ENCODE data around the gene SLF2. TPM values are rescaled to one million over a fixed set of nuclear protein-coding genes. Genes with fewer than 3 reads are reported as not detected.

SLF2 gene
- total RNA-seq, 1 experiment from 2014 or later, result 23.1 TPM

DNA sequence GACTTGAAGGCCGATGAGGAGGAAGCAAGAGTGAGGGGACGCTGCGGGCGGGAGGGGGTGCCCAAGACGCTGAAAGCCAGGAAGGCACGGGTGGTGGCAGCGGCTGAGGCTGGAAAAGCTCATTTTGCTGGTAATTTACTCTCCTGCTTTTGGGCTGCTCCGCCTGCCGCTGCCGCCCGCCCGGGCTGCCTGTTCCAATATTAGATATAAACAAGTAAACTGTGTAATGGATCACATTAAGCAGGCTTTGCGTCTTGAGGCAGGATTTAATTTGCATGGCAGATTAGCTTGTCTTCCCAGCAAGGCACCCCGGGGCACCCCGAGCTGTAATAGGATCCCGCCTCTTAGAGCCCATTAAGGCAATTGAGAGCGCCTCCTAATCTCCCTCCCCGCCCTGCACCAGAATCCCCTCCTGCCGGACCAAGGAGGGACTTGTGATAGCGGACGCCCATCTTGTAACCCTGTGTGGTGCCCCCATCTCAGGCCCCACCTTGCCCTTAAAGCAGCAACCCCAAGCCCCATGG, 46.1 kb upstream of the SLF2 start:
- no peak overlapping the region for H4K91ac ChIP-seq (ENCODE audit: insufficient read length, low read depth, low read length)
- H2BK12ac ChIP-seq (ENCODE audit: insufficient read length, low read depth, low read length), result no peak overlapping the region
- H3K14ac ChIP-seq (ENCODE audit: insufficient read depth, low read length), result no peak overlapping the region
- H2BK120ac ChIP-seq (ENCODE audit: low read depth, low read length, poor library complexity, severe bottlenecking), result no peak overlapping the region
- DNase-seq, result peak; percentile 75
- H3T11ph ChIP-seq (ENCODE audit: low read length), result no peak overlapping the region
- H2BK5ac ChIP-seq (ENCODE audit: insufficient read length, low read length), result no peak overlapping the region
- Mint-ChIP-seq H3K36me3 (ENCODE audit: insufficient read depth in 1 of 3, low read depth in 3 of 3) (no peaks in the 10 kb centered on the region), H3K9me3 (no peaks in the 10 kb centered on the region), H3K27ac (no peak overlapping the region), H3K27me3 (ENCODE audit: low read depth) (peaks cover 91% of the 10 kb centered on the region), H3K4me3 (peak overlapping the region; percentile 35 to 67), H3K4me1 (peaks cover 15 to 20% of the 10 kb centered on the region in 2 experiments)
- no peak overlapping the region for H2BK20ac ChIP-seq (ENCODE audit: low read depth, low read length, poor library complexity, severe bottlenecking)
- H3K18ac ChIP-seq (ENCODE audit: insufficient read length, low read depth, low read length), result no peak overlapping the region
- no peak overlapping the region for H3K56ac ChIP-seq (ENCODE audit: insufficient read length, low read depth, low read length)
- H3K79me1 ChIP-seq (ENCODE audit: insufficient read depth, low read depth, low read length, poor library complexity, severe bottlenecking), result no peaks in the 10 kb centered on the region
- no peak overlapping the region for H3K23ac ChIP-seq (ENCODE audit: insufficient read length, low read depth, low read length)
- no peak overlapping the region for H4K5ac ChIP-seq (ENCODE audit: insufficient read length, low read depth, low read length)
- no peaks in the 10 kb centered on the region for H3K9me3 ChIP-seq (ENCODE audit: control insufficient read depth, low read depth, low read length)
- H3K27ac ChIP-seq (ENCODE audit: insufficient read length, low read depth, low read length), result no peak overlapping the region
- TF ChIP-seq, protein P1, sequence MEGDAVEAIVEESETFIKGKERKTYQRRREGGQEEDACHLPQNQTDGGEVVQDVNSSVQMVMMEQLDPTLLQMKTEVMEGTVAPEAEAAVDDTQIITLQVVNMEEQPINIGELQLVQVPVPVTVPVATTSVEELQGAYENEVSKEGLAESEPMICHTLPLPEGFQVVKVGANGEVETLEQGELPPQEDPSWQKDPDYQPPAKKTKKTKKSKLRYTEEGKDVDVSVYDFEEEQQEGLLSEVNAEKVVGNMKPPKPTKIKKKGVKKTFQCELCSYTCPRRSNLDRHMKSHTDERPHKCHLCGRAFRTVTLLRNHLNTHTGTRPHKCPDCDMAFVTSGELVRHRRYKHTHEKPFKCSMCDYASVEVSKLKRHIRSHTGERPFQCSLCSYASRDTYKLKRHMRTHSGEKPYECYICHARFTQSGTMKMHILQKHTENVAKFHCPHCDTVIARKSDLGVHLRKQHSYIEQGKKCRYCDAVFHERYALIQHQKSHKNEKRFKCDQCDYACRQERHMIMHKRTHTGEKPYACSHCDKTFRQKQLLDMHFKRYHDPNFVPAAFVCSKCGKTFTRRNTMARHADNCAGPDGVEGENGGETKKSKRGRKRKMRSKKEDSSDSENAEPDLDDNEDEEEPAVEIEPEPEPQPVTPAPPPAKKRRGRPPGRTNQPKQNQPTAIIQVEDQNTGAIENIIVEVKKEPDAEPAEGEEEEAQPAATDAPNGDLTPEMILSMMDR (conservative IDR thresholded peaks at IDR 0.05), result no peak
- WGBS (ENCODE audit: extremely low coverage, insufficient read length, low lambda C conversion rate), result no CpG with 5 or more reads among the region's 21 CpGs
- no peaks in the 10 kb centered on the region for H4K20me1 ChIP-seq (ENCODE audit: control insufficient read depth, insufficient read depth, insufficient read length)
- H3K9ac ChIP-seq (ENCODE audit: extremely low read depth, insufficient read length, low read length), result no peak overlapping the region
- peak overlapping the region; percentile 46 for H3K4me2 ChIP-seq (ENCODE audit: insufficient read depth, insufficient read length, low read length)
- H3K27me3 ChIP-seq (ENCODE audit: insufficient read depth, low read length), result peaks cover 11% of the 10 kb centered on the region; the same call in 1 of the 2 replicates
- H2AK5ac ChIP-seq (ENCODE audit: insufficient read length, low read length), result no peak overlapping the region
- H3K23me2 ChIP-seq (ENCODE audit: insufficient read length, low read depth, low read length, poor library complexity, severe bottlenecking), result no peaks in the 10 kb centered on the region
- no peaks in the 10 kb centered on the region for H3K79me2 ChIP-seq (ENCODE audit: insufficient read depth, low read length)
- H2AFZ ChIP-seq (ENCODE audit: low read length), result no peak overlapping the region
- no peaks in the 10 kb centered on the region for H3K4me1 ChIP-seq (ENCODE audit: insufficient read depth, low read length)
- H4K8ac ChIP-seq (replicated peaks; ENCODE audit: insufficient read length, low read depth, low read length), result no peak overlapping the region
- no peak overlapping the region for H2BK15ac ChIP-seq (ENCODE audit: low read depth, low read length)
- H3K4ac ChIP-seq (ENCODE audit: low read depth, low read length), result no peak overlapping the region

Data from H9 (cell line).